LNCaP clone FGC (cell line): Measurements from ENCODE around the gene REG1A.

ENCODE experiments used
- DNase-seq: peaks from one replicate; pipeline ENCODE4 v3.0.0-alpha.2; 2011; ENCODE audit warnings: low read depth
- H3K4me3 ChIP-seq: 2 replicates; pipeline ENCODE4 v1.5.1; 2011; ENCODE audit warnings: mild to moderate bottlenecking, low read depth, low read length, control low read depth
- CTCF ChIP-seq: IDR thresholded peaks from 2 replicates; pipeline ENCODE4 v1.5.1; 2012; ENCODE audit warnings: mild to moderate bottlenecking; ENCODE audit not compliant: control insufficient read depth, insufficient read depth; ENCODE audit errors: extremely low read depth

REG1A gene

GRCh38 chr2:79086255-79086654 is 34.0 kb upstream of the REG1A start:
- no peak for TF ChIP-seq CTCF
- no peak for DNase-seq

GRCh38 chr2:79087785-79088364 is 32.4 kb upstream of the REG1A start, which contains the start of gene REG1B:
REG1B (minus strand) TSS chr2:79087993; CDS start chr2:79087612, 381 bp downstream.
- TF ChIP-seq CTCF, result no peak

More at GRCh38 chr2:79086255-79086654, 34.0 kb upstream of the REG1A start:
- no peak overlapping the region for H3K4me3 ChIP-seq

GRCh38 chr2:79090693-79091092 is 29.6 kb upstream of the REG1A start:
- no peak for DNase-seq
- H3K4me3 ChIP-seq, result no peak overlapping the region
- no peak for TF ChIP-seq CTCF

More at GRCh38 chr2:79087785-79088364, 32.4 kb upstream of the REG1A start, which contains the start of gene REG1B:
- no peak within 1 kb of the TSS for H3K4me3 ChIP-seq
- no peak for DNase-seq

- no peak for DNase-seq
- no peak for TF ChIP-seq CTCF
- no peak overlapping the region for H3K4me3 ChIP-seq
Measured at GRCh38 chr2:79097843-79098242, 22.4 kb upstream of the REG1A start.

- no peak for DNase-seq
- TF ChIP-seq CTCF, result no peak
- no peak overlapping the region for H3K4me3 ChIP-seq
Measured at GRCh38 chr2:79099140-79099686, 21.1 kb upstream of the REG1A start.

GRCh38 chr2:79100285-79100684 is 20.0 kb upstream of the REG1A start:
- no peak overlapping the region for H3K4me3 ChIP-seq
- TF ChIP-seq CTCF, result no peak
- DNase-seq, result no peak

GRCh38 chr2:79101024-79101423 is 19.3 kb upstream of the REG1A start:
- H3K4me3 ChIP-seq, result no peak overlapping the region
- DNase-seq, result no peak
- TF ChIP-seq CTCF, result no peak
